Psoas muscle (tissue), 8 donors: ENCODE measurements around the gene PNPLA3. TPM values are rescaled to one million over a fixed set of nuclear protein-coding genes. Genes with fewer than 3 reads are reported as not detected.
A peak's percentile ranks its signal among the peaks of the same experiment; 100 is the strongest.

Experiments used
- ATAC-seq, 4 donors: fragments of 200-7000 bp; cut with Tn5 transposase; one replicate each; pipeline ENCODE4 v1.9.1; 2020; ENCODE audit warnings: moderate library complexity in 3 of 4, mild to moderate bottlenecking in 2 of 4
- DNase-seq, 2 donors: peaks; one replicate each; pipeline ENCODE4 v3.0.0-alpha.2; 2020
- H3K27ac ChIP-seq: fragments of 200-600 bp; one replicate; pipeline ENCODE4 v1.8.0; 2022
- H3K27me3 ChIP-seq, 3 donors: fragments of 200-600 bp in 1 of 3; one replicate each; pipeline versions ENCODE4 v1.6.1 to v1.8.0; 2013 to 2022; ENCODE audit warnings: low read length in 2 of 3, mild to moderate bottlenecking in 2 of 3, moderate library complexity in 1 of 3; ENCODE audit not compliant: insufficient read depth in 3 of 3
- H3K36me3 ChIP-seq, 2 donors: fragments of 200-600 bp in 1 of 2; one replicate each; pipeline versions ENCODE4 v1.6.1 to v1.8.0; 2013 to 2022; ENCODE audit warnings: low read depth in 1 of 2, mild to moderate bottlenecking in 1 of 2, moderate library complexity in 1 of 2; ENCODE audit not compliant: insufficient read depth in 1 of 2
- H3K4me1 ChIP-seq: fragments of 200-600 bp; one replicate; pipeline ENCODE4 v1.8.0; 2022
- H3K4me3 ChIP-seq: fragments of 200-600 bp; one replicate; pipeline ENCODE4 v1.8.0; 2022; ENCODE audit warnings: mild to moderate bottlenecking
- H3K9me3 ChIP-seq: fragments of 200-600 bp; one replicate; pipeline ENCODE4 v1.8.0; 2022
- WGBS, 3 donors: extraction: QIAGEN DNeasy Blood & Tissue Kit; methylation state at CpG; one replicate each; pipeline versions ENCODE4 v1.1.6 to v1.1.7; 2013; 5-methylcytosine and 5-hydroxymethylcytosine counted together
- intact Hi-C, 2 donors: fragments of 100-400 bp; cut with DNase I; formaldehyde crosslinking; loops; one replicate each; pipeline versions ENCODE4 v1.11.0 to v1.14.2; 2022
- polyA plus RNA-seq, 3 donors: library from polyadenylated mRNA; stranded (reverse); fragments of 200-250 nt; gene quantifications; one replicate each; pipeline ENCODE4 v1.2.3, GENCODE V29; 2013
- total RNA-seq, 4 donors: library from RNA; stranded (reverse); fragmentation: NEBNext Ultra II Directional in 2 of 4; extraction: Animal tissue kit (Norgen Biotek cat#: 25700) in 2 of 4; gene quantifications; one replicate each; pipeline versions ENCODE4 v1.2.1 to v1.2.4, GENCODE V29; 2021 to 2023
- TF ChIP-seq, protein P1 (sequence below): fragments of 200-600 bp; IDR thresholded peaks from one replicate; pipeline ENCODE4 v1.8.0; 2022; ENCODE audit warnings: antibody characterized with exemption
- donor health status: healthy with polysubstance abuse.
- donor health status: DM: no; HTN: no; CAD: no; lungs with moderate emphysema.
- donor health status: Bipolar disorder and iron deficiency.
- donor health status: healthy.
- donor health status: DM: yes; HTN: yes; CAD: no.
- donor health status: DM: no; HTN: no; CAD: no.
- donor health status: DM: no; HTN: no; CAD: no.
- donor health status: DM: yes; HTN: yes; CAD: no.

The PNPLA3 gene
- total and polyA plus RNA-seq, 7 donors: 0.29 to 3.3 (median 0.61) TPM; not detected in 1

DNA sequence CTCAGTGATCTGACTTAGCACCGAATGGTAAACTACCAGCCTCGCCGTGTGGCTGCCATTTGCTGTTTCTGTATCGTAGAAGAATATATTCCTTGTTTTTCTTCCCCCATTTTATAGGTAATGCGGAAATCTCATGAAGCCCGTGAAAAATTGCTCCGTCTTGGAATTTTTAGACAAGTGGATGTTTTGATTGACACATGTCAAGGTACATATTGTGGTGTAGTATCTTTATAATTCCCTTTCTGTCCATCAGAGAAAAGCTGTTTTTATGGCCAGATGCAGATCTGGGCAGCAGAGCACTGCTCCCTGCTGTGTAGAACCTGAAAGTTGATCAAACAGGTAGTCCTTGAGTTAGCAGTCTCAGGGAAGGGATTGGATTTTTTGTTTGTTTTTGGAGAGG lies 45.0 kb downstream of the PNPLA3 start:
- 93 to 95% (median 94%) methylated on average over 7 of the region's 7 CpGs for WGBS, 3 donors
- no peaks in the 10 kb centered on the region for H3K4me1 ChIP-seq
- H3K27ac ChIP-seq: no peak overlapping the region
- H3K36me3 ChIP-seq: peaks cover 3 to 98% of the 10 kb centered on the region in 2 donors
- no peak overlapping the region for H3K4me3 ChIP-seq
- H3K9me3 ChIP-seq: no peaks in the 10 kb centered on the region
- H3K27me3 ChIP-seq: no peaks in the 10 kb centered on the region
- intact Hi-C loops: no loop called here
- DNase-seq: no peak
- TF ChIP-seq, protein P1, sequence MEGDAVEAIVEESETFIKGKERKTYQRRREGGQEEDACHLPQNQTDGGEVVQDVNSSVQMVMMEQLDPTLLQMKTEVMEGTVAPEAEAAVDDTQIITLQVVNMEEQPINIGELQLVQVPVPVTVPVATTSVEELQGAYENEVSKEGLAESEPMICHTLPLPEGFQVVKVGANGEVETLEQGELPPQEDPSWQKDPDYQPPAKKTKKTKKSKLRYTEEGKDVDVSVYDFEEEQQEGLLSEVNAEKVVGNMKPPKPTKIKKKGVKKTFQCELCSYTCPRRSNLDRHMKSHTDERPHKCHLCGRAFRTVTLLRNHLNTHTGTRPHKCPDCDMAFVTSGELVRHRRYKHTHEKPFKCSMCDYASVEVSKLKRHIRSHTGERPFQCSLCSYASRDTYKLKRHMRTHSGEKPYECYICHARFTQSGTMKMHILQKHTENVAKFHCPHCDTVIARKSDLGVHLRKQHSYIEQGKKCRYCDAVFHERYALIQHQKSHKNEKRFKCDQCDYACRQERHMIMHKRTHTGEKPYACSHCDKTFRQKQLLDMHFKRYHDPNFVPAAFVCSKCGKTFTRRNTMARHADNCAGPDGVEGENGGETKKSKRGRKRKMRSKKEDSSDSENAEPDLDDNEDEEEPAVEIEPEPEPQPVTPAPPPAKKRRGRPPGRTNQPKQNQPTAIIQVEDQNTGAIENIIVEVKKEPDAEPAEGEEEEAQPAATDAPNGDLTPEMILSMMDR: no peak
- ATAC-seq: no peak

DNA sequence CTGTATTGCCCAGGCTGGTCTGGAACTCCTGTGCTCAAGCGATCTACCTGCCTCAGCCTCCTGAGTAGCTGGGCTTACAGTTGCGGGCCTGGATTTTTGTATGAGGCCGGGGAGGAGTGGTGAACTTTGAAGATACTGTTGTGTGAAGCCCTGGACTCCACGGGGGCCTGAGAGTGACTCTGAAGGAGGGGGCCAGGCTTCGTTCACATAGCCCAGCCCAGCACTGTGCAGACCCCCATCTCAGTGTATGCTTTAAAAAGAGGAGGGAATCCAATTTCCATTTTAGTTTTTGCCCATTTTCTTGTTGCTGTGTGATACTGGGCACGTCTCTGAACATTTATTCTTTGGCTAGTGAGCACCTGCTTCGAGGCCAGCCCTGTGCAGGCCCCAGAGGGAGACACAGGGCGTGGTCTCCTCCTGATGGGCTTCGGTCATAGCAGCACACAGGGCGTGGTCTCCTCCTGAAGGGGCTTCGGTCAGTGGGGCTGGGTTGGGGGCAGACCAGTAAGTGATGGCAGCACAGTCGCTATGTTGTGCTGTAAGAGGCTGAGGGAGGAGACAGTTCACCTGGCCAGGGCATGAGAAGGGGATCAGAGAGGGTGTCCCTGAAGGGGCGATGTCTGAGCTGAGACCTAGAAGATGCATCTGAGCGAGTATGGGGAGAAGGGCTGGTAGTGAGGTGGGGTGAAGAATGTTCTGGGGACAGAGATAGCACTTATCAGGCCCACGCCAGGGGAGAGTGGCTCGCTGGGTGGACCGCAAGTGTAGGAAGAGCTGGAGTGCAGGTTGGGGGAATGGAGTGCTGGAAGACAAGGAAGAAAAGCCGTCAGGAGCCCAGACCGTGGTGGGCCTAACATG lies 45.6 kb downstream of the PNPLA3 start:
- TF ChIP-seq, protein P1: no peak
- intact Hi-C loops: no loop called here
- Histone ChIP-seq H3K27me3 (no peaks in the 10 kb centered on the region), H3K4me3 (no peak overlapping the region), H3K27ac (no peak overlapping the region), H3K36me3 (peaks cover 3 to 98% of the 10 kb centered on the region in 2 donors), H3K4me1 (no peaks in the 10 kb centered on the region), H3K9me3 (no peaks in the 10 kb centered on the region)
- no peak for ATAC-seq
- WGBS, 3 donors: 89 to 97% (median 92%) methylated on average over 19 of the region's 19 CpGs
- no peak for DNase-seq

DNA sequence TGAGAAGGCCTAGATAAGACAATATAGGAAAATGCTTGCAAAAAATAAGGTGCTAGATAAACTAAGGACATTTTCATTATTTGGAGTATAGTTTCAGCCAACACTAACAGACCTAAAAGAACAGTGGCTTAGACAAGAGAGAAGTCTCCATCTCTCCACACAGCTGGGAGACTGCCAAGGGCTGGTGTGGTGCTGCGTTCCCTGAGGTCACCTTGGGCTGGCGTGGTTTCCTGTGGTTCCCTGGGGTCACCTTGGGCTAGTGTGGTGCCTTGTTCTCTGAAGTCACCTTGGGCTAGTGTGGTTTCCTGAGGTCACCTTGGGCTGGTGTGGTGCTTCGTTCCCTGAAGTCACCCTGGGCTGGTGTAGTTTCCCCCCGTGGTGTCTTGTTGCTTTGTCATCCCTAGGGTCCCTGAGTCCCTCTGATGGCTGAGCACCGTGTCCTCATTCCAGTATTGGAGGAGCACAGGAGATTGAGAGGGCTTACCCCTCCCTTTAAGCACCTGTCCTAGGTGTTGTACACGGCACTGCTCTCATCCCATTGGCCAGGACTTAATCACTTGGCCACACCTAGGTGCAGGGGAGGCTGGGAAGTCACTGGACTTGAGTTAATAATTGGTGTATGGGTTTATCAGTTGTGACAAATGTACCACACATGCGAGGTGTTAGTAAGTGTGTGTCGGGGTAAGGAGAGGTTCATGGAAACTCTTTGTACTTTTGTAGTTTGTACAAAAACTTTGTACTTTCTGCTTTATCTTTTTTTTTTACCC lies 46.6 kb downstream of the PNPLA3 start:
- Histone ChIP-seq H3K4me1 (no peaks in the 10 kb centered on the region), H3K4me3 (no peak overlapping the region), H3K27me3 (no peaks in the 10 kb centered on the region), H3K27ac (no peak overlapping the region), H3K9me3 (no peaks in the 10 kb centered on the region), H3K36me3 (peaks cover 3 to 98% of the 10 kb centered on the region in 2 donors)
- TF ChIP-seq, protein P1: no peak
- WGBS, 3 donors: 77 to 80% (median 79%) methylated on average over 8 of the region's 8 CpGs
- ATAC-seq: peak in 1 of 4 donors; percentile 37
- intact Hi-C loops: no loop called here
- no peak for DNase-seq

DNA sequence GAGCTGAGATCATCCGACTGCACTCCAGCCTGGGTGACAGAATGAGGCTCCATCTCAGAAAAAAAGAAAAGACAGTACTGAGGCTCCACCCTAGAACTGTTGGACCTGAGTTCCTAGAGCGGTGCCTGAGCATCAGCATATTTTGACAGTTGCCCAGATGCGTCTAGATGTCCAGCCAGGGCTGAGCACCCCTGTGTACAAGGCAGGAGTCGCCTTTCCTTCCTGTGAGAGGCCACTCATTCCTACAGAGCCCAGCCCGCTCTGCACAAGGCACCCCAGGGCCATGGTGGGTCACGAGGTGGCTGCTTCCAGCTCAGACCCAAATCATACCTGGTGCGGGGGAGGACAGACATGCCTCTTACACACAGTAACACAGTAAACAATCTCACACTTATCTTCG lies 47.5 kb downstream of the PNPLA3 start:
- peaks cover 5 to 98% of the 10 kb centered on the region in 2 donors for H3K36me3 ChIP-seq
- ATAC-seq: no peak
- H3K4me3 ChIP-seq: no peak overlapping the region
- H3K27ac ChIP-seq: no peak overlapping the region
- TF ChIP-seq, protein P1: no peak
- intact Hi-C loops: no loop called here
- no peaks in the 10 kb centered on the region for H3K9me3 ChIP-seq
- no peaks in the 10 kb centered on the region for H3K4me1 ChIP-seq
- no peak for DNase-seq
- no peaks in the 10 kb centered on the region for H3K27me3 ChIP-seq
- 85 to 92% (median 90%) methylated on average over 8 of the region's 8 CpGs for whole genome bisulfite sequencing, 3 donors
